ENCODE data around the gene PDLIM1.
"Not testable (repeated sequence)": the region's sequence is repeated elsewhere in the genome, so short reads cannot be mapped to it uniquely, and the experiment has no call there.

The PDLIM1 gene

DNA sequence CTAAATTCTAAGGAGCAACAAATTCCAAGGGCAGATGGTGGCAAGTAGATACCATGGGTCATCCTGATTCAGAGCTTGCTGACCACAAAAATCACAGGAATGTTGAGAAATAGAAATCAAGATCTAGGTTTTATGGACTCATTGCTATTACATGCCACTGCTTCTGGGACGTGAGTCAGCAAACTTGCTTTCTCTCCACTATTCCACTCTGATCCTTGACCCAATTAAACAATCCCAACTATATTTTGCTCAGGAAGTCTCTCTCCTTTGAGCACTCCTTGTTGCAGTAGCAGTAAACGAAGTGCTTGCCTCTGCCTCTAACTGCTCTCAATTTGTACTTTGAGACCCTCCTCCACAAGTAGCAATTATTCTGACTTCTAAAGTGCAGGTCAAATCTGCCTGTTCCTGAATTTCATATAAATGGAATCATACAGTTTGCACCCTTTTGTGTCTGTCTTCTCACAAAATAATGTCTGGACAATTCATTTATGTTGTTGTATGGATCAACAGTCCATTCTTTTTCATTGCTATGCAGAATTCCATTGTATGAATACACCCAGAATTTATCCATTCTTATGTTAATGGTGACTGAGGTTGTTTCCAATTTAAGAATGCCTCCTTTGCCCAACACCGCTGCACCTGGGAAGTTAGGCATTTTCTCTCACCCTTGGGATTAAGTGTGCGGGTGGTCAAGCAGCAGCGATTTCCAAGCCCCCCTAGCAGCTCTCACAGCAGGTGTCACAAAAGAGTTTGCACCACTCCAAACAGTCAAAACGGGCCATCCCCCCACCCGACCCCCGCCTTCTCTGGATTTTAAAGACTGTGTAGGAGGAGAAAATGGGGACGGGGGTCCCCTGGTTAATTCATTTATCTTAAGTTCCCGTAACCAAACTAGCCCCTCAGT, 60.8 kb downstream of the PDLIM1 start:
- no peak for TF ChIP-seq CTCF (IDR thresholded peaks at IDR 0.05; ENCODE audit: control insufficient read depth, extremely low read depth, insufficient read depth)
- H3K4me3 ChIP-seq (ENCODE audit: low read depth, low read length) = no peak overlapping the region
- DNase-seq (ENCODE audit: low read depth) = no peak

GRCh38 chr10:95228934-95229723, 61.7 kb downstream of the PDLIM1 start:
- not testable (repeated sequence) for H3K4me3 ChIP-seq (ENCODE audit: low read depth, low read length); DNase-seq (ENCODE audit: low read depth)

DNA sequence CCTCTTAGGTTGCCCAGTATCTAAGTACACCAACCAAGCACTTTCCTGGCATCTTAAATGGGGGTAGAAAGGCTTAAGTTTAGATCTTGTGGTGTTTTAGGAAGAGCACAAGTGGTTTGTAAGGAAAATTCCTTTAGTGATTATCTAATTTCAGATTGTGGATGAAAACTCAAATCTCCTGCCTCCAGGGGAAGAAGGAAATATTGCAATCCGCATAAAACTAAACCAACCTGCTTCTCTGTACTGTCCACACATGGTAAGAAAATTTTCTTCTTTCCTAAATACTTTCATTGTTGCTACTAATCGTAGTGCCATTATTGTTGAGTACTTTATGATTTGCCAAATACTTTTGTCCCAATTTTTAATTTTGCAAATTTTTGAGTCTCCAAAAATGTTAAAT, 65.7 kb downstream of the PDLIM1 start:
- H3K4me3 ChIP-seq (ENCODE audit: low read depth, low read length) = no peak overlapping the region
- TF ChIP-seq CTCF (IDR thresholded peaks at IDR 0.05; ENCODE audit: control insufficient read depth, extremely low read depth, insufficient read depth) = no peak
- DNase-seq (ENCODE audit: low read depth) = no peak

DNA sequence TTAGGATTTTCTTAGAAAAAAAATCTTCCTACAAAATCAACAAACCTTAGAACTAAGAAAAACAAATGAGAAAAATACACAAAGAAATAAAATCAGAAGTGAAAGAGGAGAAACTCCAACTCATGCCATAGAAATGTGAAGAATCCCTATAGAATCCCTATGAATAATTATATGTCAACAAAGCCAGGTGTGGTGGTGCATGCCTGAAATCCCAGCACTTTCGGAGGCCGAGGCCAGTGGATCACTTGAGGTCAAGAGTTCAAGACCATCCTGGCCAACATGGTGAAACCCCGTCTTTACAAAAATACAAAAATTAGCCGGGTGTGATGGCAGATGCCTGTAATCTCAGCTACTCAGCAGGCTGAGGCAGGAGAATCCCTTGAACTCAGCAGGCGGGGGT, 69.7 kb downstream of the PDLIM1 start:
- no peak for TF ChIP-seq CTCF (IDR thresholded peaks at IDR 0.05; ENCODE audit: control insufficient read depth, extremely low read depth, insufficient read depth)
- no peak for DNase-seq (ENCODE audit: low read depth)
- H3K4me3 ChIP-seq (ENCODE audit: low read depth, low read length) = no peak overlapping the region

- TF ChIP-seq CTCF (IDR thresholded peaks at IDR 0.05; ENCODE audit: control insufficient read depth, extremely low read depth, insufficient read depth) = no peak
- DNase-seq (ENCODE audit: low read depth) = no peak
- H3K4me3 ChIP-seq (ENCODE audit: low read depth, low read length) = no peak overlapping the region
Measured at GRCh38 chr10:95220539-95220938, 70.3 kb downstream of the PDLIM1 start.

DNA sequence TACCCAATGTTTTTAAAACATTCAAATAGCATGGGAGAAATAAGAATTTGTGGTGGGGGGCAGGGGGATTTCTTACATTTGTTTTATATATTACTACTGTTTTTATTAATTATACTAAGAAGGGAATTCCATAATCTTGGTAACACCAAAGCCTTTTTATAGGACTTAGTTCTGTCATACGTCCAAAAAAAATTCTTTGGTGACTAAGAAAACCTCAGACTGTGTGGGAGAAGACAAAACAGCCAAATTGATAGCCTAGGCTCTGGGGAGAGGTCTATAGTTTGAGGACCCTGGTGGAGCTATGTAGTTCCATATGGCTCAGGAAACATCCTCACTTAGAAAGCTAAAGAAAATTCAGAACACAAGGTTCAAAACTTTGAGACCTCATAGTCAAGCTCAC, 73.3 kb downstream of the PDLIM1 start:
- no peak for TF ChIP-seq CTCF (IDR thresholded peaks at IDR 0.05; ENCODE audit: control insufficient read depth, extremely low read depth, insufficient read depth)
- no peak for DNase-seq (ENCODE audit: low read depth)

GRCh38 chr10:95214793-95215192, 76.0 kb downstream of the PDLIM1 start:
- H3K4me3 ChIP-seq (ENCODE audit: low read depth, low read length) = no peak overlapping the region
- DNase-seq (ENCODE audit: low read depth) = no peak
- no peak for TF ChIP-seq CTCF (IDR thresholded peaks at IDR 0.05; ENCODE audit: control insufficient read depth, extremely low read depth, insufficient read depth)

More for the DNA sequence above, 73.3 kb downstream of the PDLIM1 start:
- H3K4me3 ChIP-seq (ENCODE audit: low read depth, low read length) = no peak overlapping the region

All from LNCaP clone FGC (cell line).